Measurements from ENCODE around the gene ARL4D. TPM values are rescaled to one million over a fixed set of nuclear protein-coding genes. Genes with fewer than 3 reads are reported as not detected.
"Not testable (repeated sequence)": the region's sequence is repeated elsewhere in the genome, so short reads cannot be mapped to it uniquely, and the experiment has no call there.

Gene ARL4D
- total and polyA plus RNA-seq, 11 donors: 2.2 to 16.2 (median 4.2) TPM

- WGBS, 4 donors: 58 to 69% (median 60%) methylated on average over 6 of the region's 6 CpGs
- intact Hi-C loops (cut with DNase I): loop anchor here in 1 of 10 donors (2.0 kb wide), 1 partner anchor 17 kb away; no protein-coding TSS in a partner anchor
- Histone ChIP-seq H3K9me3 (no peaks in the 10 kb centered on the region), H3K4me1 (peaks cover 0 to 50% (median 33%) of the 10 kb centered on the region in 12 donors), H3K27ac (peak overlapping the region in 5 of 12 donors; percentile 2 to 99 (median 77)), H3K4me3 (no peak overlapping the region), H3K36me3 (no peaks in the 10 kb centered on the region), H3K27me3 (no peaks in the 10 kb centered on the region)
- TF ChIP-seq POLR2A (IDR thresholded peaks at IDR 0.05): no peak
- TF ChIP-seq CTCF (IDR thresholded peaks at IDR 0.05): no peak
- ATAC-seq: no peak
- no peak for DNase-seq
Observed at GRCh38 chr17:43371227-43371821, 27.5 kb upstream of the ARL4D start.

- 42 to 48% (median 44%) methylated on average over 11 of the region's 11 CpGs for WGBS, 4 donors
- ATAC-seq (peak in 3 of 4 donors; percentile 1 to 7 (median 6)), DNase-seq (peak in 4 of 5 donors; percentile 37 to 66 (median 44))
- H3K36me3 ChIP-seq: no peaks in the 10 kb centered on the region
- H3K4me3 ChIP-seq: peak overlapping the region in 3 of 12 donors; percentile 4 to 18 (median 15)
- no peak for TF ChIP-seq CTCF (IDR thresholded peaks at IDR 0.05)
- TF ChIP-seq POLR2A (IDR thresholded peaks at IDR 0.05): peak in 1 of 2 donors; percentile 35
- no peaks in the 10 kb centered on the region for H3K27me3 ChIP-seq
- peak overlapping the region; percentile 3 to 99 (median 70) for H3K27ac ChIP-seq
- no peaks in the 10 kb centered on the region for H3K9me3 ChIP-seq
- intact Hi-C loops (cut with DNase I): loop anchor here in 2 of 10 donors (1.0 to 2.0 kb wide), 2 partner anchors 14 to 16 kb away; no protein-coding TSS in a partner anchor
- peaks cover 0 to 48% (median 28%) of the 10 kb centered on the region in 12 donors for H3K4me1 ChIP-seq
Observed at GRCh38 chr17:43372273-43372911, 26.4 kb upstream of the ARL4D start.

GRCh38 chr17:43373356-43373755, 25.4 kb upstream of the ARL4D start:
- DNase-seq (no peak), ATAC-seq (no peak)
- Histone ChIP-seq H3K9me3 (no peaks in the 10 kb centered on the region), H3K4me1 (peaks cover 0 to 46% (median 24%) of the 10 kb centered on the region in 12 donors), H3K4me3 (no peak overlapping the region), H3K36me3 (no peaks in the 10 kb centered on the region), H3K27me3 (no peaks in the 10 kb centered on the region), H3K27ac (peak overlapping the region; percentile 3 to 99 (median 70))
- WGBS, 4 donors: 74 to 81% (median 80%) methylated on average over 4 of the region's 4 CpGs
- TF ChIP-seq CTCF (IDR thresholded peaks at IDR 0.05): no peak
- TF ChIP-seq POLR2A (IDR thresholded peaks at IDR 0.05): no peak
- intact Hi-C loops (cut with DNase I): loop anchor here in 1 of 10 donors (2.0 kb wide), 1 partner anchor 13 kb away; no protein-coding TSS in a partner anchor

- ATAC-seq; intact Hi-C loops (cut with DNase I); H3K4me3 ChIP-seq; H3K36me3 ChIP-seq; H3K27me3 ChIP-seq; H3K27ac ChIP-seq; DNase-seq: not testable (repeated sequence)
- 90 to 96% (median 93%) methylated on average over 4 of the region's 4 CpGs for WGBS, 4 donors
- Histone ChIP-seq H3K4me1 (peaks cover 0 to 23% (median 15%) of the 10 kb centered on the region in 12 donors), H3K9me3 (peaks cover 0 to 14% (median 3%) of the 10 kb centered on the region in 12 donors)
Observed at GRCh38 chr17:43375915-43376314, 22.9 kb upstream of the ARL4D start.

Measured in heart left ventricle (tissue), 16 donors.